Measurements from ENCODE around the gene PHACTR3. TPM values are rescaled to one million over a fixed set of nuclear protein-coding genes. Genes with fewer than 3 reads are reported as not detected.

Gene PHACTR3
- polyA plus RNA-seq, 4 donors = 2.4 to 13.6 (median 11.2) TPM

- no peak for DNase-seq (ENCODE audit: low read depth in 4 of 4, low spot score in 3 of 4)
These were observed 139.6 kb downstream of the PHACTR3 start for GRCh38 chr20:59743767-59744485.

- no peak for DNase-seq (ENCODE audit: low read depth in 4 of 4, low spot score in 3 of 4)
These were observed 140.4 kb downstream of the PHACTR3 start for GRCh38 chr20:59744756-59745155.

GRCh38 chr20:59745201-59745600 is 140.9 kb downstream of the PHACTR3 start:
- DNase-seq (ENCODE audit: low read depth in 4 of 4, low spot score in 3 of 4) = no peak

- no peak for DNase-seq (ENCODE audit: low read depth in 4 of 4, low spot score in 3 of 4)
These were observed 141.4 kb downstream of the PHACTR3 start for GRCh38 chr20:59745716-59746115.

GRCh38 chr20:59746155-59746554 is 141.8 kb downstream of the PHACTR3 start:
- no peak for DNase-seq (ENCODE audit: low read depth in 4 of 4, low spot score in 3 of 4)

- no peak for DNase-seq (ENCODE audit: low read depth in 4 of 4, low spot score in 3 of 4)
These were observed 143.6 kb downstream of the PHACTR3 start for GRCh38 chr20:59747671-59748515.

- no peak for DNase-seq (ENCODE audit: low read depth in 4 of 4, low spot score in 3 of 4)
These were observed 144.4 kb downstream of the PHACTR3 start for GRCh38 chr20:59748619-59749191.

- DNase-seq (ENCODE audit: low read depth in 4 of 4, low spot score in 3 of 4) = no peak
These were observed 145.0 kb downstream of the PHACTR3 start for GRCh38 chr20:59749301-59749700.

- DNase-seq (ENCODE audit: low read depth in 4 of 4, low spot score in 3 of 4) = no peak
These were observed 146.0 kb downstream of the PHACTR3 start for GRCh38 chr20:59750209-59750840.

GRCh38 chr20:59751075-59751711 is 146.9 kb downstream of the PHACTR3 start:
- peak; percentile 21 to 45 (median 32) for DNase-seq (ENCODE audit: low read depth in 4 of 4, low spot score in 3 of 4)

- DNase-seq (ENCODE audit: low read depth in 4 of 4, low spot score in 3 of 4) = no peak
These were observed 147.8 kb downstream of the PHACTR3 start for GRCh38 chr20:59752101-59752586.

GRCh38 chr20:59752704-59753460 is 148.5 kb downstream of the PHACTR3 start:
- peak in 1 of 4 donors; percentile 6 for DNase-seq (ENCODE audit: low read depth in 4 of 4, low spot score in 3 of 4)

GRCh38 chr20:59753836-59754235 is 149.5 kb downstream of the PHACTR3 start:
- DNase-seq (ENCODE audit: low read depth in 4 of 4, low spot score in 3 of 4) = no peak

GRCh38 chr20:59754551-59754950 is 150.2 kb downstream of the PHACTR3 start:
- no peak for DNase-seq (ENCODE audit: low read depth in 4 of 4, low spot score in 3 of 4)

GRCh38 chr20:59756241-59756640 is 151.9 kb downstream of the PHACTR3 start:
- no peak for DNase-seq (ENCODE audit: low read depth in 4 of 4, low spot score in 3 of 4)

GRCh38 chr20:59764037-59764436 is 159.7 kb downstream of the PHACTR3 start:
- DNase-seq (ENCODE audit: low read depth in 4 of 4, low spot score in 3 of 4) = no peak

GRCh38 chr20:59765599-59766177 is 161.3 kb downstream of the PHACTR3 start:
- DNase-seq (ENCODE audit: low read depth in 4 of 4, low spot score in 3 of 4) = peak in 1 of 4 donors; percentile 10

GRCh38 chr20:59767656-59768055 is 163.3 kb downstream of the PHACTR3 start:
- no peak for DNase-seq (ENCODE audit: low read depth in 4 of 4, low spot score in 3 of 4)

GRCh38 chr20:59770270-59770669 is 165.9 kb downstream of the PHACTR3 start:
- no peak for DNase-seq (ENCODE audit: low read depth in 4 of 4, low spot score in 3 of 4)
